ENCODE data around the gene AK5.

AK5 gene

DNA sequence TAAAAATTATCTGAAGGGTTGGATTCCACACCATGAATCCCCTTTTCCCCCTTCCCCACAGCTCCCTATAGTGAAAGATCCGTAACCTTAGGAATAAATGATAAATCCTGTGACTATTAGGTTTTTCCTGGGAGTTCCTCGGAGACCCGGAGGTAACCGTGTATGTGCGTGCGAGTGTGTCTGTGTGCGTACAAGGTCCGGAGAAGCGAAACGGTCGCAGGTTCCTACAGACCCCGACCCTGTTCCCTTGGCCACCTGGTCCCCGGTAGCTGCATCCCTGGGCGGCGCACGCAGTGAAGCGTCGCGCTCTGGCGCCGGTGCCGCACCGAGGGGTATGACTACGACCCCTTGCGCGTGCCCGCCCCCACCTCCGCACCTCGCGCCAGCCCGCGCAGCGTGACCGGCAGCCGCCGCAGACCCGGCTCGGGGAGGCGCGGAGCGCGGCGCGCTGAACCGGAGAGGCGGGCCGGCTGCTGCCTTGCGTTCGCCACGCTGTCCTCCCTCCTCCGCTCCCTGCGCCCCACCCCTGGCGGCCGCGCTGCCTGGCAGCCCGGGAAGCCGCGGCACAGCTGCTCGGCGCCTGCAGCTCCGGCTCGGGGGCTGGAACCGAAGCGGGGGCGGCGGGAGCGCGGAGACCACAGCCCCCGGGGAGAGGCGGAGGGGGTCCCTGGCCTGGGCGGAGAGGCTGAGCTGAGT is at the start of gene AK5:
Gene AK5 (plus strand): TSS at position 529 of the 696 bp plus-strand sequence. CDS start 295 bp downstream, outside the sequence.
- Histone ChIP-seq H3K4me3 (ENCODE audit: low read depth, low read length) (peak within 1 kb of the TSS; percentile 38), H2AFZ (peak within 1 kb of the TSS; percentile 56), H3K9ac (no peak within 1 kb of the TSS), H3K4me1 (no peaks in the 10 kb centered on the region), H3K27me3 (ENCODE audit: control insufficient read depth, insufficient read depth, low read length) (no peaks in the 10 kb centered on the region), H3K9me3 (ENCODE audit: control insufficient read depth, low read length) (no peaks in the 10 kb centered on the region), H3K79me2 (no peaks in the 10 kb centered on the region), H3K4me2 (ENCODE audit: low read length) (peak within 1 kb of the TSS; percentile 84), H3K36me3 (ENCODE audit: control insufficient read depth, insufficient read depth, low read length) (no peaks in the 10 kb centered on the region), H3K27ac (no peak within 1 kb of the TSS)
- TF ChIP-seq, protein P1, sequence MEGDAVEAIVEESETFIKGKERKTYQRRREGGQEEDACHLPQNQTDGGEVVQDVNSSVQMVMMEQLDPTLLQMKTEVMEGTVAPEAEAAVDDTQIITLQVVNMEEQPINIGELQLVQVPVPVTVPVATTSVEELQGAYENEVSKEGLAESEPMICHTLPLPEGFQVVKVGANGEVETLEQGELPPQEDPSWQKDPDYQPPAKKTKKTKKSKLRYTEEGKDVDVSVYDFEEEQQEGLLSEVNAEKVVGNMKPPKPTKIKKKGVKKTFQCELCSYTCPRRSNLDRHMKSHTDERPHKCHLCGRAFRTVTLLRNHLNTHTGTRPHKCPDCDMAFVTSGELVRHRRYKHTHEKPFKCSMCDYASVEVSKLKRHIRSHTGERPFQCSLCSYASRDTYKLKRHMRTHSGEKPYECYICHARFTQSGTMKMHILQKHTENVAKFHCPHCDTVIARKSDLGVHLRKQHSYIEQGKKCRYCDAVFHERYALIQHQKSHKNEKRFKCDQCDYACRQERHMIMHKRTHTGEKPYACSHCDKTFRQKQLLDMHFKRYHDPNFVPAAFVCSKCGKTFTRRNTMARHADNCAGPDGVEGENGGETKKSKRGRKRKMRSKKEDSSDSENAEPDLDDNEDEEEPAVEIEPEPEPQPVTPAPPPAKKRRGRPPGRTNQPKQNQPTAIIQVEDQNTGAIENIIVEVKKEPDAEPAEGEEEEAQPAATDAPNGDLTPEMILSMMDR (IDR thresholded peaks at IDR 0.05): no peak

- TF ChIP-seq, protein P1 (IDR thresholded peaks at IDR 0.05): no peak
- no peaks in the 10 kb centered on the region for H3K4me1 ChIP-seq
- H3K36me3 ChIP-seq (ENCODE audit: control insufficient read depth, insufficient read depth, low read length): no peaks in the 10 kb centered on the region
- H3K79me2 ChIP-seq: no peaks in the 10 kb centered on the region
- H3K9me3 ChIP-seq (ENCODE audit: control insufficient read depth, low read length): no peaks in the 10 kb centered on the region
- H3K4me3 ChIP-seq (ENCODE audit: low read depth, low read length): no peak overlapping the region
- no peak overlapping the region for H2AFZ ChIP-seq
- H3K27ac ChIP-seq: no peak overlapping the region
- H3K9ac ChIP-seq: no peak overlapping the region
- H3K27me3 ChIP-seq (ENCODE audit: control insufficient read depth, insufficient read depth, low read length): no peaks in the 10 kb centered on the region
- no peak overlapping the region for H3K4me2 ChIP-seq (ENCODE audit: low read length)
These were observed 49.0 kb upstream of the AK5 start for GRCh38 chr1:77232829-77233228.

- Histone ChIP-seq H2AFZ (no peak overlapping the region), H3K4me3 (ENCODE audit: low read depth, low read length) (no peak overlapping the region), H3K9me3 (ENCODE audit: control insufficient read depth, low read length) (no peaks in the 10 kb centered on the region), H3K4me2 (ENCODE audit: low read length) (no peak overlapping the region), H3K9ac (no peak overlapping the region), H3K4me1 (no peaks in the 10 kb centered on the region), H3K27me3 (ENCODE audit: control insufficient read depth, insufficient read depth, low read length) (no peaks in the 10 kb centered on the region), H3K79me2 (no peaks in the 10 kb centered on the region), H3K27ac (no peak overlapping the region), H3K36me3 (ENCODE audit: control insufficient read depth, insufficient read depth, low read length) (no peaks in the 10 kb centered on the region)
- TF ChIP-seq, protein P1 (IDR thresholded peaks at IDR 0.05): no peak
These were observed 47.7 kb upstream of the AK5 start for GRCh38 chr1:77234096-77234495.

- TF ChIP-seq, protein P1 (IDR thresholded peaks at IDR 0.05): no peak
- H3K27ac ChIP-seq: no peak overlapping the region
- no peaks in the 10 kb centered on the region for H3K36me3 ChIP-seq (ENCODE audit: control insufficient read depth, insufficient read depth, low read length)
- no peaks in the 10 kb centered on the region for H3K27me3 ChIP-seq (ENCODE audit: control insufficient read depth, insufficient read depth, low read length)
- H3K4me2 ChIP-seq (ENCODE audit: low read length): no peak overlapping the region
- H3K4me1 ChIP-seq: no peaks in the 10 kb centered on the region
- H3K9me3 ChIP-seq (ENCODE audit: control insufficient read depth, low read length): no peaks in the 10 kb centered on the region
- no peak overlapping the region for H2AFZ ChIP-seq
- no peak overlapping the region for H3K4me3 ChIP-seq (ENCODE audit: low read depth, low read length)
- no peak overlapping the region for H3K9ac ChIP-seq
- H3K79me2 ChIP-seq: no peaks in the 10 kb centered on the region
These were observed 46.9 kb upstream of the AK5 start for GRCh38 chr1:77234943-77235342.

DNA sequence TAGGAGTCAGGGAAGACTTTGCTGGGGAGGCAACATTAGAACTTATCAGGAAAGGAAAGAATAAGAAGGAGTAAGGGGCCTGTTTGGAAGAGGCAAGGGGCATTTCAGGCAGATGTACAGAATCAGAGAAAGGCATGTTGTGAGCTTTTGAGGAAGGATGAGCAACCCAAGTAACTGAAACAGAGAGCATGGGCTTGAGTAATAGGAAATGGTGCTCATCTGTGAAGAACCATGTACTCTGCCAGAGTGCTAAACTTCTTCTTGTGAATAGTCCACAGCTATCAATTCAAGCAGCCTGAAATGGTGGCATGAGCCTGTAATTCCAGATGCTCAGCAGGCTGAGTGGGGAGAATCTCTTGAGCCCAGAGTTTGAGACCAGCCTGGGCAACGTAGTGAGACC is 43.4 kb upstream of the AK5 start:
- no peak overlapping the region for H3K4me3 ChIP-seq (ENCODE audit: low read depth, low read length)
- no peak overlapping the region for H3K27ac ChIP-seq

More for the DNA sequence above, 43.4 kb upstream of the AK5 start:
- H3K4me2 ChIP-seq (ENCODE audit: low read length): no peak overlapping the region
- TF ChIP-seq, protein P1 (IDR thresholded peaks at IDR 0.05): no peak
- no peaks in the 10 kb centered on the region for H3K27me3 ChIP-seq (ENCODE audit: control insufficient read depth, insufficient read depth, low read length)
- no peaks in the 10 kb centered on the region for H3K9me3 ChIP-seq (ENCODE audit: control insufficient read depth, low read length)
- H3K36me3 ChIP-seq (ENCODE audit: control insufficient read depth, insufficient read depth, low read length): no peaks in the 10 kb centered on the region
- H2AFZ ChIP-seq: no peak overlapping the region
- no peak overlapping the region for H3K9ac ChIP-seq
- no peaks in the 10 kb centered on the region for H3K79me2 ChIP-seq
- H3K4me1 ChIP-seq: no peaks in the 10 kb centered on the region
